ENCODE results near the gene SETMAR. TPM values are rescaled to one million over a fixed set of nuclear protein-coding genes. Genes with fewer than 3 reads are reported as not detected.

Gene SETMAR
- total and polyA plus RNA-seq, 7 donors: 6.3 to 16.5 (median 9.4) TPM

GRCh38 chr3:4356546-4357410 is 53.6 kb downstream of the SETMAR start:
- no peak for ATAC-seq
- DNase-seq: no peak
- WGBS, 3 donors: 74 to 80% (median 78%) methylated on average over 10 of the region's 10 CpGs
- H3K27ac ChIP-seq: no peak overlapping the region
- H3K4me3 ChIP-seq: no peak overlapping the region
- H3K9me3 ChIP-seq: no peaks in the 10 kb centered on the region
- no peaks in the 10 kb centered on the region for H3K4me1 ChIP-seq
- intact Hi-C loops (cut with DNase I): loop anchor here (10.0 kb wide), 2 partner anchors 108 to 138 kb away; partner anchors contain the start of genes ITPR1 (in 2 of the 2) and SUMF1 (in 1 of the 2)
- H3K36me3 ChIP-seq (ENCODE audit: insufficient read depth in 1 of 2, low read depth in 1 of 2): peaks cover 0 to 7% of the 10 kb centered on the region in 2 donors
- TF ChIP-seq CTCF (IDR thresholded peaks at IDR 0.05): no peak
- H3K27me3 ChIP-seq (ENCODE audit: insufficient read depth in 3 of 3, low read length in 2 of 3): no peaks in the 10 kb centered on the region

GRCh38 chr3:4358273-4358672 is 55.1 kb downstream of the SETMAR start:
- intact Hi-C loops (cut with DNase I): loop anchor here (10.0 kb wide), 2 partner anchors 107 to 137 kb away; partner anchors contain the start of genes ITPR1 (in 2 of the 2) and SUMF1 (in 1 of the 2)

GRCh38 chr3:4359805-4360502 is 56.8 kb downstream of the SETMAR start:
- Histone ChIP-seq H3K36me3 (ENCODE audit: insufficient read depth in 1 of 2, low read depth in 1 of 2) (peaks cover 0 to 7% of the 10 kb centered on the region in 2 donors), H3K4me3 (no peak overlapping the region), H3K27ac (no peak overlapping the region), H3K27me3 (ENCODE audit: insufficient read depth in 3 of 3, low read length in 2 of 3) (no peaks in the 10 kb centered on the region), H3K9me3 (no peaks in the 10 kb centered on the region), H3K4me1 (no peaks in the 10 kb centered on the region)
- WGBS, 3 donors: 82 to 96% (median 96%) methylated on average over 12 of the region's 12 CpGs
- intact Hi-C loops (cut with DNase I): loop anchor here (10.0 kb wide), 2 partner anchors 105 to 135 kb away; partner anchors contain the start of genes ITPR1 (in 2 of the 2) and SUMF1 (in 1 of the 2)
- DNase-seq: no peak
- TF ChIP-seq CTCF (IDR thresholded peaks at IDR 0.05): no peak
- no peak for ATAC-seq

More at GRCh38 chr3:4358273-4358672, 55.1 kb downstream of the SETMAR start:
- Histone ChIP-seq H3K36me3 (ENCODE audit: insufficient read depth in 1 of 2, low read depth in 1 of 2) (peaks cover 0 to 7% of the 10 kb centered on the region in 2 donors), H3K4me1 (no peaks in the 10 kb centered on the region), H3K27ac (no peak overlapping the region), H3K27me3 (ENCODE audit: insufficient read depth in 3 of 3, low read length in 2 of 3) (no peaks in the 10 kb centered on the region), H3K9me3 (no peaks in the 10 kb centered on the region), H3K4me3 (no peak overlapping the region)
- no peak for TF ChIP-seq CTCF (IDR thresholded peaks at IDR 0.05)
- WGBS, 3 donors: 90 to 93% (median 93%) methylated on average over 4 of the region's 4 CpGs
- no peak for ATAC-seq
- no peak for DNase-seq

DNA sequence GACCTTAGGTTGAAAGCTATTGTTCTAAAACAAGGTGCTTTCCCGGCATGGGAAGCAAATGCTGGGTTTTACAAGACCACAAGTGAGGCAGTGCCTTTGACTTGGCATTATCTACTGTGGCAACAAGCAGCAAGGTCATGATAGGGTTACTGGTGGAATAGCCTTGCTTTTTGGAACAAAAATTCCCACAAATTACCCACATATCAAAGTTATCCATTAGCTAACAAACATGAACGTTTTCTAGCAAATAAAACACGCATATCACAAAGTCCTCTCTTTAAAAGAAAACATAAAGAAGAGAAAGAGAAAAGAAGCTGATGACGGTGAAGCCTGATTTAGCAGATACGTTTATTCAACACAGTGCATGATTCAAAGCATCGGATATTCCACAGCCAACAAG is 57.6 kb downstream of the SETMAR start:
- Histone ChIP-seq H3K4me3 (no peak overlapping the region), H3K9me3 (no peaks in the 10 kb centered on the region), H3K27ac (no peak overlapping the region), H3K27me3 (ENCODE audit: insufficient read depth in 3 of 3, low read length in 2 of 3) (no peaks in the 10 kb centered on the region), H3K36me3 (ENCODE audit: insufficient read depth in 1 of 2, low read depth in 1 of 2) (peaks cover 0 to 7% of the 10 kb centered on the region in 2 donors), H3K4me1 (no peaks in the 10 kb centered on the region)
- ATAC-seq (no peak), DNase-seq (no peak)
- WGBS, 3 donors: 90 to 92% (median 91%) methylated on average over 6 of the region's 6 CpGs
- intact Hi-C loops (cut with DNase I): no loop called here
- TF ChIP-seq CTCF (IDR thresholded peaks at IDR 0.05): no peak
